Body of pancreas (tissue), 4 donors: Measurements from ENCODE around the gene RIPK1. TPM values are rescaled to one million over a fixed set of nuclear protein-coding genes. Genes with fewer than 3 reads are reported as not detected.

ENCODE experiments used
- ATAC-seq: fragments of 150-250 bp; one replicate; pipeline ENCODE4 v1.9.1; 2016
- DNase-seq, 4 donors: peaks; one replicate each; pipeline ENCODE4 v3.0.0-alpha.2; 2019
- H3K27ac ChIP-seq, 4 donors: fragments of 200-600 bp; sonication (generic); 1 replicate in 3 of 4; 2 replicates in 1 of 4; pipeline versions ENCODE4 v1.5.1 to v1.6.1; 2016 to 2019; ENCODE audit warnings: mild to moderate bottlenecking in 1 of 4, mixed read lengths in 1 of 4, moderate library complexity in 1 of 4
- H3K27me3 ChIP-seq, 2 donors: fragments of 200-600 bp; sonication (generic); one replicate each; pipeline ENCODE4 v1.6.0; 2016; ENCODE audit warnings: mild to moderate bottlenecking in 1 of 2
- H3K36me3 ChIP-seq, 2 donors: fragments of 200-600 bp; sonication (generic); replicated peaks in 1 of 2; 2 replicates each; pipeline ENCODE4 v1.5.1; 2016; ENCODE audit warnings: low read depth in 2 of 2; ENCODE audit not compliant: insufficient read depth in 1 of 2
- H3K4me1 ChIP-seq: fragments of 200-600 bp; sonication (generic); one replicate; pipeline ENCODE4 v1.6.0; 2016
- H3K4me3 ChIP-seq, 2 donors: fragments of 200-600 bp; sonication (generic); 1 replicate in 1 of 2; 2 replicates in 1 of 2; pipeline ENCODE4 v1.5.1; 2016 to 2019
- H3K9me3 ChIP-seq, 3 donors: fragments of 200-600 bp; sonication (generic); 1 replicate in 2 of 3; 2 replicates in 1 of 3; pipeline ENCODE4 v1.5.1; 2016
- POLR2A ChIP-seq, 3 donors: fragments of 450-650 bp; IDR thresholded peaks; one replicate each; pipeline ENCODE4 v1.6.1; 2016; ENCODE audit warnings: antibody characterized with exemption in 3 of 3, mild to moderate bottlenecking in 2 of 3
- WGBS, 2 donors: methylation state at CpG; one replicate each; pipeline ENCODE4 v1.1.5; 2017; 5-methylcytosine and 5-hydroxymethylcytosine counted together
- intact Hi-C: fragments of 100-400 bp; cut with DNase I; formaldehyde crosslinking; loops from one replicate; pipeline ENCODE4 v1.15.1; 2023
- small RNA-seq: library from RNA; depleted of rRNA; stranded (forward); fragments of <200 nt; gene quantifications from one replicate; pipeline ENCODE3, GENCODE V24; 2016
- total RNA-seq, 2 donors: library from RNA; depleted of rRNA; stranded (reverse); fragments of >200 nt; gene quantifications; one replicate each; pipeline ENCODE4 v1.1.0, GENCODE V29; 2016
- TF ChIP-seq, protein P1 (sequence below), 7 experiments: fragments of 450-650 bp in 4 of 7; fragments of 200-600 bp in 3 of 7; sonication (generic) in 3 of 7; IDR thresholded peaks; one replicate each; pipeline ENCODE4 v1.5.1; 2016 to 2019; ENCODE audit warnings: antibody characterized with exemption in 7 of 7

The RIPK1 gene
- total RNA-seq, 2 donors from 2014 or later: 11.4 to 14.2 TPM

DNA sequence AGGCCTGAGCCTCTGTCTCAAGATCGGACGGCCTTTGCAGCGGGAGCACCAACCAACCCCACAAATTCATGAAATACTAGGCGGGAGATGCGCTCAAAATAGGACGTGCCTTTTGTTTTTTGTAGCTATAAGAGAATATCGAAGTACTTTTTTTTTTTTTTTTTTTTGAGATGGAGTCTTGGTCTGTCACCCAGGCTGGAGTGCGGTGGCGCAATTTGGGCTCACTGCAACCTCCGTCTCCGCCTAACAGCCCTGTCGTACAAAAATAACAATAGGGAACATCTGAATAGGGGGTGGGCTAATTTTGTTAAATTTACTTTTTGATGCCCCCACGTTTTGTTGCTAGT is 94.9 kb downstream of the RIPK1 start:
- H3K27me3 ChIP-seq: no peaks in the 10 kb centered on the region
- 13 to 15% methylated on average over 13 of the region's 13 CpGs for WGBS, 2 donors
- H3K4me3 ChIP-seq: no peak overlapping the region
- TF ChIP-seq POLR2A (IDR thresholded peaks at IDR 0.05): no peak
- TF ChIP-seq, protein P1, sequence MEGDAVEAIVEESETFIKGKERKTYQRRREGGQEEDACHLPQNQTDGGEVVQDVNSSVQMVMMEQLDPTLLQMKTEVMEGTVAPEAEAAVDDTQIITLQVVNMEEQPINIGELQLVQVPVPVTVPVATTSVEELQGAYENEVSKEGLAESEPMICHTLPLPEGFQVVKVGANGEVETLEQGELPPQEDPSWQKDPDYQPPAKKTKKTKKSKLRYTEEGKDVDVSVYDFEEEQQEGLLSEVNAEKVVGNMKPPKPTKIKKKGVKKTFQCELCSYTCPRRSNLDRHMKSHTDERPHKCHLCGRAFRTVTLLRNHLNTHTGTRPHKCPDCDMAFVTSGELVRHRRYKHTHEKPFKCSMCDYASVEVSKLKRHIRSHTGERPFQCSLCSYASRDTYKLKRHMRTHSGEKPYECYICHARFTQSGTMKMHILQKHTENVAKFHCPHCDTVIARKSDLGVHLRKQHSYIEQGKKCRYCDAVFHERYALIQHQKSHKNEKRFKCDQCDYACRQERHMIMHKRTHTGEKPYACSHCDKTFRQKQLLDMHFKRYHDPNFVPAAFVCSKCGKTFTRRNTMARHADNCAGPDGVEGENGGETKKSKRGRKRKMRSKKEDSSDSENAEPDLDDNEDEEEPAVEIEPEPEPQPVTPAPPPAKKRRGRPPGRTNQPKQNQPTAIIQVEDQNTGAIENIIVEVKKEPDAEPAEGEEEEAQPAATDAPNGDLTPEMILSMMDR (IDR thresholded peaks at IDR 0.05): peak in 2 of 7 experiments; percentile 31 to 32
- no peaks in the 10 kb centered on the region for H3K9me3 ChIP-seq
- intact Hi-C loops: loop anchor here (5.0 to 10.0 kb wide), 2 partner anchors 41 to 92 kb away; partner anchors contain the start of gene PSMG4
- H3K27ac ChIP-seq: peak overlapping the region; percentile 88 to 98 (median 96)
- H3K4me1 ChIP-seq: peaks cover 32% of the 10 kb centered on the region
- ATAC-seq (peak; percentile 3), DNase-seq (peak in 1 of 4 donors; percentile 53)
- no peaks in the 10 kb centered on the region for H3K36me3 ChIP-seq

DNA sequence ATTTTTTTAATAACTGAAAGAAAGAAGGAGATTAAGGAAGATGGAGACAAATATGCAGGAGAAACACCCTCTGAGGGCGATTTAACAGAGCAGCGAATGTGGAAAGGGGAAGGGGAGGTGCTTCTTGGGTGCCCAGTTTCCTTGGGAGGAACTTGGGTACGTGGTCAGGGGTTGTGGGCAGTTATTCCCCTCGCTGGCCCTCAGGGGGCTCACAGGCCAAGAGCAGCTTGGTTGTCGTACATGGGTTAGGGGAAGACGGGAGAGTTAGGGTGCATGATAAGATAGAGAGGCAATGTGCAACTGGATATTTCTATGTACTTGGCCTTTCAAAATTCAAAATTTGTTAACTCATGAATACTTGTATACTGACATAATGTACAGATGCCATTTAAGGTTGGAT is 96.1 kb downstream of the RIPK1 start:
- ATAC-seq: no peak
- intact Hi-C loops: loop anchor here (5.0 to 10.0 kb wide), 2 partner anchors 42 to 90 kb away; partner anchors contain the start of gene PSMG4
- Histone ChIP-seq H3K9me3 (no peaks in the 10 kb centered on the region), H3K4me3 (no peak overlapping the region), H3K27me3 (no peaks in the 10 kb centered on the region), H3K27ac (no peak overlapping the region), H3K36me3 (no peaks in the 10 kb centered on the region), H3K4me1 (peaks cover 20% of the 10 kb centered on the region)
- DNase-seq: no peak
- 81 to 94% methylated on average over 6 of the region's 6 CpGs for WGBS, 2 donors
- TF ChIP-seq, protein P1 (IDR thresholded peaks at IDR 0.05): no peak
- no peak for TF ChIP-seq POLR2A (IDR thresholded peaks at IDR 0.05)

Small RNAs within 50 kb of the gene (small RNA-seq; reads per million reads assigned to genes)
- gene AL133351.4 (not detected), gene RNA5SP201 (not detected)

Other genes with a start within 250 kb of the RIPK1 start
- gene SERPINB1, start 226.6 kb upstream of the RIPK1 start, total RNA-seq: 10 to 100 TPM; 19.1 to 80.4 TPM
- 1 to 10 TPM; 2.0 to 4.2 TPM for gene SERPINB9, start 165.2 kb upstream of the RIPK1 start, total RNA-seq
- 100 to 1,000 TPM; 113 to 147 TPM for gene SERPINB6, start 96.9 kb upstream of the RIPK1 start, total RNA-seq
- gene NQO2, start 68.6 kb upstream of the RIPK1 start, total RNA-seq: 10 to 100 TPM in 1 of 2 donors, 1 to 10 TPM in 1; 7.3 to 17.1 TPM
- gene BPHL, start 50.2 kb downstream of the RIPK1 start, total RNA-seq: 10 to 100 TPM; 15.6 to 21.8 TPM
- 10 to 100 TPM; 44.9 to 54.1 TPM for gene TUBB2A, start 89.0 kb downstream of the RIPK1 start, total RNA-seq
- 10 to 100 TPM in 1 of 2 donors, 1 to 10 TPM in 1; 1.3 to 10.6 TPM for gene TUBB2B, start 159.2 kb downstream of the RIPK1 start, total RNA-seq
- gene PSMG4, start 190.5 kb downstream of the RIPK1 start, total RNA-seq: 10 to 100 TPM; 10.9 to 11.2 TPM